Dermis microvascular lymphatic vessel endothelial cell (primary cell): ENCODE measurements around the gene CACUL1. TPM values are rescaled to one million over a fixed set of nuclear protein-coding genes. Genes with fewer than 3 reads are reported as not detected.
A peak's percentile ranks its signal among the peaks of the same experiment; 100 is the strongest.
"Not testable (repeated sequence)": the region's sequence is repeated elsewhere in the genome, so short reads cannot be mapped to it uniquely, and the experiment has no call there.

Experiments used
- DNase-seq, 2 donors: peaks; one replicate each; pipeline versions ENCODE4 v3.0.0 to v3.0.0-alpha.2; 2010; ENCODE audit warnings: low read depth in 2 of 2
- total RNA-seq: library from RNA; depleted of rRNA; stranded (reverse); fragments of >200 nt; gene quantifications from 2 replicates; pipeline ENCODE4 v1.2.1, GENCODE V29; 2014

CACUL1 gene
- total RNA-seq, 1 donor from 2014 or later, result 22.1 TPM

- DNase-seq, result no peak
These were observed 13.5 kb upstream of the CACUL1 start for GRCh38 chr10:118768041-118768919.

- no peak for DNase-seq
These were observed 12.7 kb upstream of the CACUL1 start for GRCh38 chr10:118767297-118768040.

- no peak for DNase-seq
These were observed 9.4 kb upstream of the CACUL1 start for GRCh38 chr10:118764195-118764594.

GRCh38 chr10:118763202-118763988 is 8.6 kb upstream of the CACUL1 start:
- no peak for DNase-seq

- DNase-seq, result no peak
These were observed 5.5 kb upstream of the CACUL1 start for GRCh38 chr10:118760265-118760664.

GRCh38 chr10:118758449-118758848 is 3.7 kb upstream of the CACUL1 start:
- no peak for DNase-seq

GRCh38 chr10:118754229-118754555 is 578 bp downstream of the CACUL1 start:
- peak in 1 of 2 donors; percentile 34 for DNase-seq

- DNase-seq, result peak in 1 of 2 donors; percentile 18
These were observed 1.2 kb downstream of the CACUL1 start for GRCh38 chr10:118753331-118754228.

GRCh38 chr10:118752409-118752808 is 2.4 kb downstream of the CACUL1 start:
- DNase-seq, result no peak

- DNase-seq, result no peak
These were observed 3.5 kb downstream of the CACUL1 start for GRCh38 chr10:118751265-118751664.

- DNase-seq, result no peak
These were observed 6.7 kb downstream of the CACUL1 start for GRCh38 chr10:118748041-118748440.

GRCh38 chr10:118746246-118746645 is 8.5 kb downstream of the CACUL1 start:
- no peak for DNase-seq

GRCh38 chr10:118745056-118745455 is 9.7 kb downstream of the CACUL1 start:
- no peak for DNase-seq

GRCh38 chr10:118744346-118744918 is 10.3 kb downstream of the CACUL1 start:
- DNase-seq, result not testable (repeated sequence)

- DNase-seq, result no peak
These were observed 12.0 kb downstream of the CACUL1 start for GRCh38 chr10:118742782-118743181.

GRCh38 chr10:118742032-118742431 is 12.7 kb downstream of the CACUL1 start:
- DNase-seq, result no peak

GRCh38 chr10:118738406-118738805 is 16.4 kb downstream of the CACUL1 start:
- DNase-seq, result no peak

- DNase-seq, result no peak
These were observed 17.0 kb downstream of the CACUL1 start for GRCh38 chr10:118737603-118738302.

- no peak for DNase-seq
These were observed 19.5 kb downstream of the CACUL1 start for GRCh38 chr10:118735294-118735693.

- no peak for DNase-seq
These were observed 20.3 kb downstream of the CACUL1 start for GRCh38 chr10:118734475-118734874.
